T1000 (cell line): ENCODE measurements around the gene IGFBP7.

Experiments
- DNase-seq: peaks from one replicate; lab custom pipeline; 2025; ENCODE audit warnings: mixed read lengths; lab: John Stamatoyannopoulos, UW

The IGFBP7 gene

DNA sequence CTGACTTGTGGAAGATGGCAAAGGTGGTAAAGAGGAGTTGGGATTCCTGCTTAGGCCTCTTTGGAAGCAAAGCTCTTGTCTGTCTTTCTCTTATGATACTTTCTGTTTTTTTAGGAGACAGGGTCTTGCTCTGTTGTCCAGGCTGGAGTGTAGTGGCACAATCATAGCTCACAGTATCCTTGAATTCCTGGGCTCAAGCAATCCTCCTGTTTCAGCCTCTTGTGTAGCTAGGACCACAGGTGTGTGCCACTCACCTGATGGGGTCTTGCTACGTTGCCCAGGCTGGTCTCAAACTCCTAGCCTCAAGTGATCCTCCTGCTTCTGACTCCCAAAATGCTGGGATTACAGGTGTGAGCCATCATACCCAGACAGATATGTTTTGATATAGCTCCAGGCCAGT, 19.3 kb upstream of the IGFBP7 start:
- no peak for DNase-seq

DNA sequence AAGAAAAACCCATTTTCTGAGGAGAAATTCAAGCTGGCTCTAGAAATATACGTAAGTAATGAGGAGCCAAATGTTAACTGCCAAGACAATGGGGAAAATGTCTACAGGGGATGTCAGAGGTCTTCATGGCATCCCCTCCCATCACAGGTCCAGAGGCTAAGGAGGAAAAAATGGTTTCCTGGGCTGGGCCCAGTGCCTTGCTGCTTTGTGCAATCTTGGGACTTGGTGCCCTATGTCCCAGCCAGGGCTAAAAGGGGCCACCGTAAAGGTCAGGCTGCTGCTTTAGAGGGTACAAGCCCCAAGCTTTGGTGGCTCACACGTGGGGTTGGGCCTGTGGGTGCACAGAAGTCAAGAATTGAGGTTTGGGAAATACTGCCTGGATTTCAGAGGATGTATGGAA, 17.2 kb upstream of the IGFBP7 start:
- no peak for DNase-seq

DNA sequence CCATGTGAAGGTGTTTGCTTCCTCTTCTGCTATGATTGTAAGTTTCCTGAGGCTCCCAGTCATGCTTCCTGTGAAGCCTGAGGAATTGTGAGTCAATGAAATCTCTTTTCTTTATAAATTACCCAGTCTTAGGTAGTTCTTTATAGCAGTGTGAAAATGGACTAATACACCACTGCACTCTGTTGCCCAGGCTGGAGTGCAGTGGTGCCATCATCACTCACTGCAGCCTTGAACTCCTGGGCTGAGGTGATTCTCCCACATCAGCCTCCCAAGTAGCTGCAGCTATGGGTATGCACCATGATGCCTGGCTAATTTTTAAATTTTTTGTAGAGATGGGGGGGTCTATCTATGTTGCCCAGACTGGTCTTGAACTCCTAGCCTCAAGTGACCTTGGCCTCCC, 15.8 kb upstream of the IGFBP7 start:
- DNase-seq, result no peak

DNA sequence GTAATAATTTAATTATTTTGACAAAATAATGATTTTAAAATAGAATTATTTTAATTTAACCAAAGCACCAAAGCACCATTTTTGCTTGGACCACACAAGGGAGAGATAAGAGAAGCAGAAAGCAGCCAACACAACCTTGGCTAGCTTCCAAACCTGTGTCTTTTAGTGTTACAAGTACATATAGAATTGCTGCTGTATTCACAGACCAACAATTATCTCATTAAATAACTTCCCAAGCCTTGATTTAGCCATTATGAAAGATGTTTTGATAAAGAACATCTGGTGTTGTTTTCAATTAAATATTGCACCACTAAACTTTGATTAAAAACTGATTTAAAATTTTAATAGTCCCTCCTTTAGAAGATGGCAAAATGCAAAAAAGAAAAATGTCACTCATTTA, 14.0 kb upstream of the IGFBP7 start:
- no peak for DNase-seq

DNA sequence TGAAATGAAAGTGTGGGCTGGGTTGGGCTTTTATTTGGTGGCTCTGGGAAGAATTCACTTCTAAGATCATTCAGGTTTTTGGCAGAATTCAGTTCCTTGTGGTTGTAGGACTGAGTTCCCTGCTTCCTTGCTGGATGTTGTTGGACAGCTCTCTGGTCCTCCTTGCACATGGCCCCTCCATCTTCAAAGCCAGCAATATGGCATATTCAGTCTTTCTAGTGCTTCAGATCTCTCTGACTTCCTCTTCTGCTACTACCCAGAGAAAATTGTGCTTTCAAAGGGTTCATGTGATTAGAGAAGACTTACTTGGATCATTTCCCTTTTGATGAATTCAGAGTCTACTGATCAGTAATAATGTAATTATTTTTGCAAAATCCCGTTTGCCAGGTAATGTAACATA, 12.8 kb upstream of the IGFBP7 start:
- DNase-seq, result no peak

DNA sequence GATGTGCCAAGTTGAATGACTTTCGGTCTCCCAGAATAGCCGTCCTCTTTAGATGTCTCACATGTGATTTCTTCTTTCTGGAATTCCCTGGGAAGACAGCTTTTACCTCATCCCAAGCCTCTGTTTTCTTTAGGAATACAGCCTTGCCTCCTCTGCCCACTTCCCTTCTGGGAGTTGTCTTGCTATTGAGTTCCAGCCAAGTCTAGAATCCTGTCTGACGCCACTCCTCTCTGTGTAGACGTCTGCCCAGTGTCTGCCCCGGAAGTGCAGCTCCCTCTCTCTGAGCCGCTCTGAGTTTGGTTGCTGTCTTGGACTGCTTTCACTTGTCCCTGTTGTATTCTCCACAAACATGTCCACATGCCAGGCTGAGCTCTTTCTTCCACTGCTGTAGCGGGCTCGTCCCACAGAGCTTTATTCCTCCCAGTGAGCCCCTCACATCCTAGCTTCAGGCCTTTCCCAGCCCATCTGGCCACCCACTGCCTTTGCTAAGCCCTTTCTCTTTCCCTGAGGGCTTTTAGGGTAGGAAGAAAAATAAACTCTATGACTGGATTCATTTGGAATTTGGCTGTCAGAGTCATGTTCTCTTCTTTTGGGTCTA, 9.0 kb upstream of the IGFBP7 start:
- peak; percentile 76 for DNase-seq

DNA sequence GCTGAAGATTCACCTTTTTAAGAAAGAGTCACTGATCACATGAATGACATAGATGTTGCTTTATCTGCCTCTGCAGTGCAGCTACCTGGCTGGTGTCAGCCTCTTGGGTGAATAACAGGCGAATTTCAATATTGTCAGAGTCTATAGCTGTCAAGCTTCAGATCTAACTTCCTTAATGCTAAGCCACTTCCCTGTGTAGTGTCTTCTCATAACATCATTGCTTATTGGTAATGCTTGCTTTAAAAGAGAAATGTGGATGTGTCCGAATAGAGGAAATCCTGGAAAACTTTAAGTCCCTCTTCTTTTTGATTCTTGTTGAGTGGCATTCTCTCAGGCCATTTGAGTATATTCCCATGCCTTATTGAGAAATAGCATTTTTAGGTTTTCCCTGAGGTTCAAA, 7.3 kb upstream of the IGFBP7 start:
- no peak for DNase-seq

DNA sequence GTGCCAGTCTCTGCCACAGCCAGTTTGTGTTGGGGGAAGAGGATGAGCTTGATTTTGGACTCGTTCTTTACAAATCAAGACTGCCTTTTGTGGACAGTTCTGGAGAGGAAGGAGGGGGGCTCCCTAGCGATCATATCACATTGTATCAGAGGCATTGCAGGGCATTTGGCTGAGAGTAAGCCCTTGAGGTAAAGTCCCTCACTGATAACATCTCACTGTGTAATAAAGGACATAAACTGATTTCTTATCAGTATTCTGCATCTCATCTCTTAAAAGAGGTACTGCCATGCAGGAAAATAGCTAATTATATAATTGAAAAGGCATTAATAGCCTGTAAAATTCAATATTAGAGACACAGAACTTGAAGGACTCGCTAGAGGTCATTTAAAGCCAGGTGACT, 6.1 kb upstream of the IGFBP7 start:
- DNase-seq, result no peak

DNA sequence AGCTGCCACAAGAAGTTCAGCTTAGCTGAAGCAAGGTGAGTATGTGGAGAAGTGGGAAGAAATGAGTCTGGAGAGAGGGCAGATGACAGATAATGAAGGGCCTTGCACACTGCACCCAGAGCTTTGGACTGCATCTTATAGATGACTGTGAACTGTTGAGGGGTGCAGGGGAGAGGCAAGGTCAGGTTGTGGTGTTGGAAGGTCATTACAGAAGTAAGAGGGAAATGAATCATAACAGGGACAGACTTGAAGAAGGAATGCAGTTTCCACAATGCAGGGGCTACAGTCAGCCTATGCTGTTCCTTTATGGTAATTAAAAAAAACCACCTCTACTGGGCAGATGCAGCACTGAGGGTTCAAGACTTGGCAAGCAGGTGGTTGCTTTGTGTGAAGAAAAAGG, 4.8 kb upstream of the IGFBP7 start:
- DNase-seq, result no peak

DNA sequence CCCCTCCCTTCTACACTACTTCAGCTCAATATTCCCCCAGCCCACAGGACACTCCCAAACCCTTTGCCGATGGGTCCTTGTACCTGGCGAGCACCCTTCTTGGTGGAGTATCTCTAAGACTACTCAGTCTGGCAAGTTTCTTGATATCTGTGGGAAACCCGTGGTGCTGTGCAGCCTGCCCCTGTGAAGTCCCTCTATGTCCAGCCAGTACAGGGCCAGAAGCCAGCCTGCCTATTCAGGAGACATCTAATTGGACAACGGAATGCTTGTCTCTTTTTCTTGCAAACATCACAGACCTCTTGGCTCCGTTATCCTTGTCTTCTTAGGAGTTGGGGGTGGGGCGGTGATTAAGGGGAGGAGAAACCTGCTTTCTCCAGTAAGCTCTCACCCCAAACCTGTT, 3.7 kb upstream of the IGFBP7 start:
- DNase-seq, result no peak

DNA sequence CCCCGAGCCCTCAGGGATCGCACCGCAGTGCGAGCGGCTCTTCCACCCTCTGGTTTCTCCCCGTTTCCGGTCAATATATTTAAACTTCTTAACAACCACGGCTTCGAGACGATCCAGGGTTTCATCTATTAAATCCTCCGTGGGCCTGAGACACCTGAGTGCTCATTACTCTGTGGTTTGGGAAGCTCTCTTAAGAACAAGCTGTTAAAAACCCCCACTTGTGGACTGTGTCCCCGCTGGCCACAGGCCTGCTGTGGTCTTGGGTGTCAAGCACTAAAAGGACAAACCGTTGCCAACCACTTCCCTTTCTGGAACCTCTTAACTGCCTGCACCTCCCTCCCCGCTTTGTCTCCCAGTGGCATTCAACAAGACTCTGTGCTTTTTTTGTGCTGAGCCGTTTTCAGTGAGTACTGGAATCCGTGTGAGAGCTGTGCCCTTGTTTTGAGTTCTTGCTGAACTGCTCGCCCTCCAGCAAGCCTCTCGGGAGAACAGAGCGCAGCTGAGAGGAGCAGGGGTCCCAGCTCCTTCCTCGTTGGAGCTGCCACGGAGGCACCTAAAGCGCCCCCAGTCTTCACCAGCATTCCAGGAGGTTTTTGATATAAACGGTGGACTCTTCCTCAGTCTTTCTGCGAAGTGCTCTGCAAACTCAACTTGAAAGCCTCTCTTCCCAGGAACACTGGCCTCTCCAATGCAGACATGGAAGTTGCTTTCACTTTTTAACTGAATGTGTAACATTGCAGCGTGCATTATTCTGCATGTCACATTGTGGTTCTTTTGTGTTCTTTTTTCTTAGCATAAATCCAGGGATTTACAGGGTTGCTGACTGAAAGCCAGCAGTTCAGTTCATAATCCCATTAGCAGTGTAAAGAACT, 691 bp upstream of the IGFBP7 start:
- no peak for DNase-seq

DNA sequence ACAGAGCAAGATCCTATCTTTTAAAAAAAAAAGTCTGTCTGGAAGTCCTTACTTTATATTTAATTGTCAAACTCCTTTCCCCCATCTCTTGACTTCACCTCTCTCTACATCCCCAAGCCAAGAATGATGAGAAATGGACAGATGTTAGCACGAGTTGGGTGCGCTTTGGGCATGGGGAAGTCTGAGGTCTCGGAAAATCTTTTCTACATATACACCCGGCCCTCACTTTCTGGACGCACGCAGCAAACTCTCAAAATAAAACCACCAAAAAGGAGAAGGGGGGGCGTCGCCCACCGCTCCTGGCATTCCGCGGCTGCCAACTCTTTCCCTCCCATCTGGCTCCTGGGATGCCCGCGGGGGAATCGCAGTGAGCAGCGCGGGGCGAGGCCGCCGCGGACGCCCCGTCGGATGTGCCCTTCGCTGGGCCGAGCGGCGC, 756 bp downstream of the IGFBP7 start:
- no peak for DNase-seq

DNA sequence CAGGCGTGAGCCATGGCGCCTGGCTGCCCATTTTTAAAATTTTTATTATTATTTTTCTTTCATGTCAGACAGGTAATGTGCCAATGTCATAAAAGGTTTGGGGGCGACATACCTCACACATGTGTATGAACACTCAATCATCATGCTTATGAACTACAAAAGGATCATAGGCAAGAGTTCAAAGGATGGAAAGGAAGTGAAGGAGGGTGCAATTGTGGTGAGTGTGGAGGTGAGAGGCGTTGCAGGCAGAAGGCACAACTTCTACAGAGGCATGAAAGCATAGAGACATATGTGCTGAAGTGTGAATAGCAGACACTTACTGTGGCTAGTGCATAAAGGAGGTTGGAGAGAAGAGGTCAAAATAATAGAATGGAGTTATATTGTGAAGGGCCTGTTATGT, 4.0 kb downstream of the IGFBP7 start:
- no peak for DNase-seq

DNA sequence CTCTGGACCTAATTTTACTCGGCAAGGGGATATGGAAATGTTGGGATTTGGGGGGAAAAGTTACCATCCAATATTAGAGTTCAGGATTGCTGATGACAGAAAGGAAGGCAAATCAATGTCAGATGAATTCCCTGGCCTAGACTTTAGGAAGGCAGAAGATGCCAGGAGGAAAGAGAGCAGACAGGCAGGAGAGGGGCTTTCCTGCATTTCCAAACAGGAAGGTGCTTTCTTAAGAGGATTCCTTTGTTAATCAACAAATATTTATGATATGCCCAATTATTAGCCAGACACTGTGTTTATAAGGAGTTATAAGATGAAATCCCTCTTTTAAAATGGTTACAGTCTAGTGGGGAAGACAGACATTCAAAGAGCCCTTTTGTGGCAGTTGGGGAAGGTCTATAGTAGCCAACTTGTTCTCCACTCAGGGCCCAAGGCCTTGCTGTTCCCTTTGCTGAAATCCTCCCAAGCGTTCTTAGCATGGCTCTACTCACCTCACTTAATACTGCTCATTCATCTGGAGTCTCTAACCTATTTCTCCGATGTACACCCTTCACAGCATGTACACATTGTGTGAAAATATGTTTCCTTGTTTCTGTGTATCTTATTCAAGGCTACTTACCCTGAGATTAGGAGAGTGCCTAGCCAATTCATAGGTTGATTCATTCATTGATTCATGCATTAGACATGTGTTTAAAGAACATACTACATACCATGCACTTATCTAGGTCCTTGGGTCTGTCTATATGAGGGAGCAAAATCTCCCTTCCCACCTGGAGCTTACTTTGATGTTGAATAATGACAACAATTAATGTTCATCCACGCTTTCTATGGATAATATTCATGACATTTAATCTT, 5.3 kb downstream of the IGFBP7 start:
- DNase-seq, result no peak

DNA sequence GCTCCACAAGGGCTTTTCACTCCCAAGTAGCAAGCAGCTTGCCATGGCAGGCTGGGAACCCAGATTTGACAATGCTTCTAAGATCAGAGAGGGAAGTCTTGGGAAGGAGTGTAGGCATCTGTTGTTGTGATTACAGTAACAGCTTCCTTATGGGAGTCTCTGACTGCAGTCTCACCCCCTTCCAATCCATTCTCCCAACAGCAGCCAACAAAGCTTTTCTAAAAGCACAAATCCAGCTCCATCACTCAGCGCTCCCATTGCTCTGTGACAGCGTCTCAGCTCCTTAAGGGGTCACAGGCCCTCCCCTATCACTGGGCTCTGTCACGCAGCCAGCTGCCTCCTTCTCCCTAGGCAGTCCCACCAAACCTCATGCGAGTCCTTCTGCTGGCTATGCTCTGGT, 7.1 kb downstream of the IGFBP7 start:
- no peak for DNase-seq

DNA sequence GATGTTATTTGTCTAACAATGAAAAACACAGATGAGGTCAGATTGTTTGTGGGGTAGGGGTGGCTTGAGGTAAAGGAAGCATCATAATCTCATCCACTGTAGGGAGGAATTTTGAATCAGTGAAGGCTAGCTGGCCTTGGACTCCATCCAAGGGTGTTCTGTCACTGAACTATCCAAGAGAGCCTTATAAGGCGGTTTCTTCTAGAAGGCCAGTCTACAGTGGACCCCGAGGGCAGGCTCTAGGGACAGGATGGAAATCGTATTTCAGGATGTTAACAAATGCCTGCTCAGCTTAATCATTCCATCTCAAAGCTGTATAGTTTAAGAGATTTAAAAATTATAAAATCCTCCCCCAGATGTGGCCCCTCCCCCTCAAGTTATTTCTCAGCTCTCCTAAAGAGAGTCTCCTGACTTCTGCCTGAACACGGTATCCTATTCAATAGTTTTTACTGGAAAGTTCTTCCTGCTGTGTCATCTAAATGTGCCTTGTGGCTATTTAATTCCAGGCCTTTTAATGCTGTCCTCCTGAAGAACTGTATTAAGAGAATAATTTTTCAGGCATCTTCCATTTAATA, 8.0 kb downstream of the IGFBP7 start:
- no peak for DNase-seq

DNA sequence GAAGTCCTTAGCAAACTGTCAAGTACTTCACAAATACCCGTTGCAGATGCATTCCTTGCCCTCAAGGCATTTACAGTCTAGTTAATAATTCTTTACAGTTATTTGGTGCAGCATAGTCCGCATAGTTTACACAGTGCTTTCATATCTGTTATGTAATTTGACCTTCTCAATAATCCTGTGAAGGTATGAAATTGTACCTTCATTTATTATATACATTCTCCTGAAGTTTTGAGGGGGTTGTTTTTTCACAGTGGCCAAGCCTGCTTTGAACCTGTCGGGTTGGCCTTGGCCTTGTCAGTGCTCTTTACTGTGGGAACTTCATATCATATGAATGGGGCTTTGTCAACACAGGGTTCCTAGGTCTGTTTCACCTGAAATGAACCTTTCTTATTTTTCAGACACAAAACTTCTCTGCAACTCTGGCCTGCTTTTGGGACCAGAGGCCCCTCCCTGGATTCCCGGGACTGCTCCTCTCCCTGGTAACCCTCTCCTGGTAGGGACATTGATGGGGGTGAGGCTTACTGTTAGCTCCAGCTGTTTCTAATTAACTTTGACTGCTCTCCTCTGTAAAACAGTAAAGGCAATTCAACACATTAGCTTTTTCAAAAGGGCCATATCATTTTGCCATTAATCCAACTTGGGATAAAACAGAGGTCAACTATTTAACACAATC, 9.1 kb downstream of the IGFBP7 start:
- DNase-seq, result no peak

DNA sequence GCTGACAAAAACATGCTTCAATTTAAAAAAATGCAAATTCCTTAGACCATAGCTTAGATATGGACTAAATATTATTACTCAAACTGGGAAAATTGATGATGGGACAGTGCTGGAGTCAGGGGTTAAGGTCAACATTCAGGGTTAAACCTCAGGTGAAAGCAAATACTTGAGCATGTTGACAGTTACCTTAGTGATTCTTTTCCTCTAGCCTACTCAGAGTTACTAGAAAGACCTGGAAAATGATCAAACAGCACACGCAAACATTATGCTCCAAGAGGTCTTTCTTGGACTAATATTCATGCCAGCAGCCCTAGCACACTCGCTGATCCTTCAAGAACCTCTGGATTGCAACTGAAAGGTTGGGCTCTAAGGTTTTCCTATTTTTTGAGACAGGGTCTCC, 10.8 kb downstream of the IGFBP7 start:
- no peak for DNase-seq

DNA sequence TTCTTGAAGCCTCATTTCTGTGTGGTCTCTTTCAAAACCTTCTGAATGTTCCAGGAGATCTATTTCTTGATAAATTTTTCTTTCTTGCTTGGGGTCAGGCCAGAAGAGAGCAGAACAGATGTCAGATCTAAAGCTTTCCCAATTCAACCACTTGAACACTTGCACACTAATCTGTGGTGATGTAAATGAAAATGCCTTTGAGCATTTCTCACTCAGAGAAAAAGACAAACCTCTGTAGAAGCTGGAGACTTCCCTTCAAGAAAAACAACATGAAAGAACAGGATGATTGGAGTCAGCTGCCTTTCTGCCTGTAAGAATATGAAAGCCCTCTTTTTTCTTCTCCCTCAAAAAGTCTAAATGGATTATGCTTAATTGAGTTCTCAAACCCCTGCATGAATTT, 11.2 kb downstream of the IGFBP7 start:
- DNase-seq, result no peak

DNA sequence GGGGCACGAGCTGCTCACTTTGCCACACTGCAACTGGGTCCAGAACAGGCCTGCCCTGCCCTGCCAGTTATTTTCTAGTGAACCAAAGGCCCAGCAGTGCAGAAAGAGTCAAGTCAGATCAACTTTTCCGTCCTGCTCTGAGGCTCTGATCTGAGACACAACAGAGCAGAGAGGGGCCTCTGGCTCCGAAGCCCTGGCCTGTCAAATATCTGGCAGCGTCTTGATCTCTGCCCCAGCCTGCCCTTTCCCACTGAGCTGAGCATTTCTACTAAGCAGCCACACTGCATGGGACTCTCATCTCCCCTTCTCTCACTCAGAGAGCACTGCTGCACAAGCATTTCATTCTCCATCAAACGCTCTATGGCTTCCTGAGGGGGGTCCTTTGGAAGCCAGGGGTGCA, 11.8 kb downstream of the IGFBP7 start:
- no peak for DNase-seq

DNA sequence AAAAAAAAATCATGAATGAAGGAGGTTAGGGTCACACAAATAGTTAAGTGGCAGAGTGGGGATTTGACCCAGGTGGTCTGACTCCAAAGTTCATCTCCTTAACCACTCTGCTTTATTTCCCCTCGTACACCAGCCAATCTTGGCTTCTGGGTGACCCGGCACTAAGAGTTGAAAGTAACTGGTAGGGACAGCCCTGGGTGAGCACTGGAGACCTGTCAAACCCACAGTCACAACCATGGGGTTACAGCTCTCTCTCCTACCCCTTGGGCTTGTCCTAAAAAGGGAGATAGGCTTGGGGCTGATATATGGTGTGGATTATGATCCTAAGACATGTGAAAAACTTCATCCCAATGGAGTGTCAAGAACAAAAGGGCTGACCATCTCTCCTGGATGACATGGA, 12.5 kb downstream of the IGFBP7 start:
- no peak for DNase-seq

DNA sequence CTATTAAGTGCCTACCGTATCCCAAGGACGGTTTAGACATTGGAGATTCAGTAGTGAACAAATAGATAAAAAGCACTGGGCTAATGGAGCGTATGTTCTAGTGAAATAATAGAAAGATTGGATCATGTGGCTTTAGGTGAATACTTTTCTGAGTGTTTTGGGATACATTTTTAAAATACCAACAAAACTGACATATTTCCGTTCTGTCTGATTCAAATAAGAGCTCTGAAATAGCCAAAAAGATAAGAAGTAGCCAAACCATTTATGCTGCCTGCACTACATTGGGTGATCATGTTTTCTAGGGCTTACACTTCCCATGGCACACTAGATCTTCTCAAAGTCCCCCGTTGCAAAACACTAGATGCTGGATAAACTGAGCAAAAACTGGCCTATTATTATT, 14.2 kb downstream of the IGFBP7 start:
- DNase-seq, result no peak
